BLaER1 (cell line): Measurements from ENCODE around the gene NEK2.
"Not testable (repeated sequence)": the region's sequence is repeated elsewhere in the genome, so short reads cannot be mapped to it uniquely, and the experiment has no call there.

Source experiments
- H3K27ac ChIP-seq: shearing (Covaris generic); formaldehyde crosslinking; 2 replicates; pipeline ENCODE4 v1.8.1; 2022
- H3K27me3 ChIP-seq: shearing (Covaris generic); formaldehyde crosslinking; 2 replicates; pipeline ENCODE4 v1.8.1; 2022
- H3K36me3 ChIP-seq: shearing (Covaris generic); formaldehyde crosslinking; 2 replicates; pipeline ENCODE4 v1.8.1; 2022
- H3K4me1 ChIP-seq: shearing (Covaris generic); formaldehyde crosslinking; 2 replicates; pipeline ENCODE4 v1.8.1; 2022
- H3K4me2 ChIP-seq: shearing (Covaris generic); formaldehyde crosslinking; 2 replicates; pipeline ENCODE4 v1.8.1; 2022
- H3K4me3 ChIP-seq: shearing (Covaris generic); formaldehyde crosslinking; 2 replicates; pipeline ENCODE4 v1.8.1; 2022
- H3K9ac ChIP-seq: shearing (Covaris generic); formaldehyde crosslinking; 2 replicates; pipeline ENCODE4 v1.8.1; 2022
- H3K9me3 ChIP-seq: shearing (Covaris generic); formaldehyde crosslinking; 2 replicates; pipeline ENCODE4 v1.8.1; 2022
- H4K20me1 ChIP-seq: shearing (Covaris generic); formaldehyde crosslinking; 2 replicates; pipeline ENCODE4 v1.8.1; 2022
- Cebpa-rat ChIP-seq: shearing (Covaris generic); IDR thresholded peaks from 2 replicates; pipeline ENCODE4 v1.8.1; 2022

Gene NEK2

DNA sequence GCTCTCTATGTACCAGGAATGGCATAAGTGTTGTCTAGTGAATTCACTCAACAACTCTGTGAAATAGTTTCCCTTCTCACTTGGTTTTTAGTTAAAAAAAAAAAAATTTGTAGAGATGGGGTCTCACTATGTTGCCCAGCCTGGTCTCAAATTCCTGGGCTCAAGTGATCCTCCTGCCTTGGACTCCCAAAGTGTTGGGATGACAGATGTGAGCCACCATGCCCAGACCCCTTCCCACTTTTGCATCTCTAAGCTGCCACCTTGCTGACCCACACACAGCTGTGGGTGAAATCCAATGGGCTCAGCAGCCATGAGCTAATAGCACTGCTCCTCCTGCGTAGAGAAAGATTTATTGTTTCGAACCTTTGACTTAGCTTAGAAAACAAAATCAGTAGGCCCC lies 33.5 kb downstream of the NEK2 start:
- Histone ChIP-seq H3K27me3 (no peaks in the 10 kb centered on the region), H4K20me1 (no peaks in the 10 kb centered on the region), H3K9ac (no peak overlapping the region), H3K4me2 (no peak overlapping the region), H3K9me3 (no peaks in the 10 kb centered on the region), H3K36me3 (no peaks in the 10 kb centered on the region), H3K4me3 (no peak overlapping the region), H3K4me1 (peaks cover 15% of the 10 kb centered on the region), H3K27ac (no peak overlapping the region)
- no peak for TF ChIP-seq Cebpa-rat

DNA sequence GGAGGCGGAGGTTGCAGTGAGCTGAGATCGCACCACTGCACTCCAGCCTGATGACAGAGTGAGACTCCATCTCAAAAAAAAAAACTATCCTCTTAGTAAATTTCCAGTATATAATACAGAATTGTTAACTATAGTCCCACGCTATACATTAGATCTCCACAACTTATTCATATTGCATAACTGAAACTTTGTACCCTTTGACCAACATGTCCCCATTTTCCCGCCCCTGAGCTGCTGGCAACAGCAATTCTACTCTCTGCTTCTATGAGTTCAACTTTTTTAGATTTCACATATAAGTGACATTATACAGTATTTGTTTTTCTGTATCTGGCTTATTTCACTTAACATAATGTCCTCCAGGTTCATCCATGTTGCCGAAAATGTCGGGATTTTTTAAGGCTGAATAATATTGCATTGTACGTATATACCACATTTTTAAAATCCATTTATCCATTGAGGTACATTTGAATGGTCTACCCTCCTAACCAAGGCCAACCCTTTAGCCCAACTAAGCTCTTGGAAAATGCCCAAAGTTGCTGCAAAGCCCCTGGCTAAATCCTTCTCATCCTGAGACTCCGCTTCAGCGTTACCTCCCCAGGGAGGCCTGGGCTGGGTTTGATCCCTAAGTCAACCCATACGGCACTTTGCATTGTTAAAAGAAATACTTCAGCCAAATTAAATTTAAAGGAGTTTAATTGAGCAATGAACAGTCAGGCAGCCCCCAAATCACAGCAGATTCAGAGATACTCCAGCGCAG lies 34.2 kb downstream of the NEK2 start:
- TF ChIP-seq Cebpa-rat: no peak
- Histone ChIP-seq H3K36me3 (no peaks in the 10 kb centered on the region), H3K27me3 (no peaks in the 10 kb centered on the region), H3K4me3 (no peak overlapping the region), H3K4me2 (no peak overlapping the region), H3K27ac (no peak overlapping the region), H3K9ac (no peak overlapping the region), H3K4me1 (peaks cover 15% of the 10 kb centered on the region), H4K20me1 (no peaks in the 10 kb centered on the region), H3K9me3 (no peaks in the 10 kb centered on the region)

DNA sequence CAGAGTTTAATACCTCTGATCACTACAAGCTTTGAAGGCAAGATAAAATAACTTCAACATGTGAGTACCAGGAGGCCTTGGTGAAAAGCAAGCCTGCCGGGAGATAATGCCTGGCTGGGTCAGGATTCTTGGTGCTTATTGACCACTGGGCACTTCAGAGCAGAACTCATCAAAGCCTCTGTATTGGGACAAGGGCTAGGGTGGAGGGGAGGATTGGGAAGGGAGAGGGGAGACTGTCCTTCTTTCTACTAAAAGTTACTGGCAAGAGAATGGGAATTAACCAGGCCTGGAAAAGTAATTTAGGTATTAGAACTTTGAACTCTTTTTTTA lies 35.2 kb downstream of the NEK2 start:
- TF ChIP-seq Cebpa-rat: no peak
- H3K4me1 ChIP-seq: peaks cover 15% of the 10 kb centered on the region
- H4K20me1 ChIP-seq: no peaks in the 10 kb centered on the region
- no peaks in the 10 kb centered on the region for H3K27me3 ChIP-seq
- no peak overlapping the region for H3K4me2 ChIP-seq
- no peak overlapping the region for H3K9ac ChIP-seq
- no peak overlapping the region for H3K4me3 ChIP-seq
- no peak overlapping the region for H3K27ac ChIP-seq
- H3K36me3 ChIP-seq: no peaks in the 10 kb centered on the region
- no peaks in the 10 kb centered on the region for H3K9me3 ChIP-seq

DNA sequence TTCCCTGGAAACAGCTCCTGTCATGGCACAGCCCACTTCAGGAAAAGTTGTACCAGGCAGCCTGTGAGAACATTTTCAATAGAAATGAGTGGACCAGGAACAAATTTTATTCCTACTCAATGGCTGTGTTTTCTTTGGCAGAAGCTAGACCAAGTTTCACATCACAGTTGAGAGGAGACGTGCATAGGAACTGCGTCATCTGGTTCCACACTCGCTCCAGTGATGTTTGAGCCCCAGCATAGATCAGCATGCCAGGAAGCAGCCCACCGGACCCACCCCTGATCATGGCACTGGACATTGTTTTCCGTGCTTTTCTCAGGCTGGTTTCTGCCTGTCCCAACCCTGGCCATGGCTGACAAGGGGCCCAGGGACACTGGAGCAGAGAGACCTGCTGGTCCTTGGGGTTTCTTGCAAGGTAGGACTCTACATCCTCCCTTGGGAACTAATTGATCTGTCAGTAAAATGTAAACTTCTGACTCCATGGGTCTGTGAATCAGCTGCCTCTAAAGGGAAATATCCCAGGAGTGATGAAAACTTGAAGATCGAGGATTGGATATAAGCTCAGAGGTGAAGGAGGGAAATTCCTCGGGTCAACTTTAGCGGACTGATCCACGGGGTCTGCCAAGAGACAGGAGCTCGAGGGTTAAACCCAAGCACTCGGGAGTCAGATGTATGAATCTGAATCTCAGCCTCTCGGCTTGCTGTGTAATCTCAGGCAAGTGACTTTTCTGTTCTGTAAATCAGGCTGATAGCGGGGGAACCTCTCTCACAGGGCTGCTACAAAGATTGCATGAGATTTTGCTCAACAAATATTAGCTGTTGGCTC lies 35.7 kb downstream of the NEK2 start:
- Histone ChIP-seq H3K9me3 (no peaks in the 10 kb centered on the region), H3K4me2 (no peak overlapping the region), H3K27me3 (no peaks in the 10 kb centered on the region), H3K36me3 (no peaks in the 10 kb centered on the region), H3K4me3 (no peak overlapping the region), H4K20me1 (no peaks in the 10 kb centered on the region), H3K4me1 (peaks cover 15% of the 10 kb centered on the region), H3K9ac (no peak overlapping the region), H3K27ac (no peak overlapping the region)
- TF ChIP-seq Cebpa-rat: no peak

DNA sequence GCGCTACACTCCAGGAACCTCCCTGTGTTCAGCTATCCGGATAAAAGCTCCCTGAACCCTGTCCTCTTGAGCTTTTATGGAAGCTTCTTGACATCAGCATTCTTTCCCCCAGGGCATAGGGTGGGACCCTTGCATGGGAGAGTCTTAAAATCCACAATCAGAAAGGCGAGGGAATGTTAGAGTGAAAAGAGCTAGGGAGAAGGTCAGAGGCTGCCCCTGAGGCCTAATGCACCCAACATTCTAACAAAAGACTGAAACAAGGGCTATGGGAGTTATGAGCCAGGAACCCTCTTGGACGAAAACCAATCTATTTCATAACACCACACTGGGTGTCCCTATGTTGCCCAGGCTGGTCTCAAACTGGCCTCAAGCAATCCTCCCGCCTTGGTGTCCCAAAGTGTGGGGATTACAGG lies 36.7 kb downstream of the NEK2 start:
- Histone ChIP-seq H3K27me3 (peaks cover 6% of the 10 kb centered on the region), H3K36me3 (no peaks in the 10 kb centered on the region), H3K4me2 (no peak overlapping the region), H3K9ac (no peak overlapping the region), H3K4me1 (peaks cover 13% of the 10 kb centered on the region), H3K9me3 (no peaks in the 10 kb centered on the region), H4K20me1 (peaks cover 4% of the 10 kb centered on the region; the same call in 1 of the 2 replicates), H3K4me3 (no peak overlapping the region), H3K27ac (no peak overlapping the region)
- no peak for TF ChIP-seq Cebpa-rat

DNA sequence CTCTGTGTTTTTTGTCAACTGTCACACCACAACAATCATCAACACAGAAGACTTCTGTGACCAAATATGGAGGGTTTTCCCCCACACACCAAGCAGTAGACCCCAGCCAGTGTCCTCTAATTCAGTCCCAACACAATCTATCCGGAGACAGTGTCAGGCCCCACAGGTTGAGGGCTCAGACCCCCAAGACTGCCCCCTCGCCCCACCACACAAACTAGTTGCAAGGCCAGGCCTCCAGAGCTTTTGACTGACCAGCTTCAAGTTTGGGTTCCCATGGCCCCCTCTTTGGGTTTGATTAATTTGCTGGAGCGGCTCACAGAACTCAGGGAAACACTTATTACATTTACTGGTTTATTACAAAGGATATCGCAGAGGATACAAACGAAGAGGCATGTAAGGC lies 37.2 kb downstream of the NEK2 start:
- Histone ChIP-seq H3K27me3 (peaks cover 10% of the 10 kb centered on the region), H4K20me1 (peaks cover 9% of the 10 kb centered on the region; the same call in 1 of the 2 replicates), H3K27ac (no peak overlapping the region), H3K4me2 (no peak overlapping the region), H3K9me3 (no peaks in the 10 kb centered on the region), H3K36me3 (no peaks in the 10 kb centered on the region), H3K4me3 (no peak overlapping the region), H3K9ac (no peak overlapping the region), H3K4me1 (peaks cover 13% of the 10 kb centered on the region)
- TF ChIP-seq Cebpa-rat: no peak

DNA sequence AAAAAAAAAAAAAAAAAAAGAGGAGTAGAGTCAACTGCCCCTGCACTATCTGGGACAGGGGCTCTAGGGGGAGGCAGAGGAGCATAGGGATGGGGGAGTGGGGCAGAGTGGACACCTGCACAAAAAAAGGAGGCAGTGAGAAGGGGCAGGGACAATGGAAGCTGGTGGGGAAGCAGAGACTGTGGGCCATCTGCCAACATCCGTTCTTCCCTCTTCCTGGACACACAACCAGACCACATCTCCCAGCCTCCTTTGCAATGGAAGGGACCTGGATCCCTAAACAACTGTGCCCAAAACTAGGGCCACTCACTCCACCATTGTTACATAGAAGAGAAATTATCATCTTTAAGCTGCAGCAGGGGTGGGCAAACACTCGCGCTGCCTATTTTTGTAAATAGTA lies 38.4 kb downstream of the NEK2 start:
- H3K4me1 ChIP-seq: peaks cover 18% of the 10 kb centered on the region
- peaks cover 21% of the 10 kb centered on the region; the same call in 1 of the 2 replicates for H4K20me1 ChIP-seq
- no peak overlapping the region for H3K4me3 ChIP-seq
- no peaks in the 10 kb centered on the region for H3K36me3 ChIP-seq
- H3K9ac ChIP-seq: no peak overlapping the region
- peaks cover 22% of the 10 kb centered on the region for H3K27me3 ChIP-seq
- no peaks in the 10 kb centered on the region for H3K9me3 ChIP-seq
- H3K4me2 ChIP-seq: no peak overlapping the region
- H3K27ac ChIP-seq: no peak overlapping the region
- TF ChIP-seq Cebpa-rat: no peak

DNA sequence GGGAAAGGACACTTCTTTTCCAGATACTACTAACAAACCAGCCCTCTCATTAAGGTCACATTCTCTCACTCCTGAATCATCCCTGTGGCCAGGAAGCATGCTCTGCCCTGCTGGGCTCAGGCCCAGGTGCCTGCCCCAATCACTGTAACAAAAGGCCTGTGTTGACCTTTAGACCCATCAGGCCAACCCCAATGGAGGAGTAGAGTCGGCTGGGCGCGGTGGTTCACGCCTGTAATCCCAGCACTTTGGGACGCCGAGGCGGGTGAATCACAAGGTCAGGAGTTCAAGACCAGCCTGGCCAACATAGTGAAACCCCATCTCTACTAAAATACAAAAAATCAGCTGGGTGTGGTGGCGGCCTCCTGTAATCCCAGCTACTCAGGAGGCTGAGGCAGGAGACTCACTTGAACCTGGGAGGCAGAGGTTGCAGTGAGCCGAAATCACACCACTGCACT lies 38.8 kb downstream of the NEK2 start:
- H3K4me3 ChIP-seq, H3K36me3 ChIP-seq, H3K9me3 ChIP-seq, H3K27ac ChIP-seq, H3K4me2 ChIP-seq, H3K9ac ChIP-seq: not testable (repeated sequence)
- H3K27me3 ChIP-seq: peaks cover 27% of the 10 kb centered on the region
- H3K4me1 ChIP-seq: peaks cover 20% of the 10 kb centered on the region
- peaks cover 22% of the 10 kb centered on the region; the same call in 1 of the 2 replicates for H4K20me1 ChIP-seq

DNA sequence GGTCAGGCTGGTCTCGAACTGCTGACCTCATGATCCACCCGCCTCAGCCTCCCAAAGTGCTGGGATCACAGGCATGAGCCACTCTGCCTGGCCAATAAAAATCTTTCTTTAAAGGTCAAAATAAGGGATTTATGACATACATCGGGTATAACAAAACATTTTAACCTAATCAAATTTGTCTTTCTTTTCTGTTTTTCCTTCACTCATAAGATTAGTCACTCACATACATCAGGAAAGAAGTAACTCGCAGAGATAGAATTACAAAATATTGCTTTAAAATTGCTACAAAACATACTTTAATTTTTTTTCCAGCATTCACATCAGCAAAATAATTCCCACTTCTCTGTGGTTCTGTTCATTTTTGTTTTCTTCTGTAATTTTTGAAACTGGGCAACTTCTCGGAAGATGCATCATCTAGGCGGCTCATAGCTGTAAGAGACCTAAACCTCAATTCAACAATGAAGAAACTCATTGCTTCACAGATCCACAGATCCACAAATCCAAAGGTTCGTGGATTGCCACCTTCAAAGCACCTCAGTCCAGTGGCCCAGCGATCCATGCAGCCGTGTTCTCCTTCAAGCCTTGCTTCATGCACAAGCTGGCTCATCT lies 39.7 kb downstream of the NEK2 start:
- Histone ChIP-seq H3K27ac (no peak overlapping the region), H3K36me3 (no peaks in the 10 kb centered on the region), H3K4me3 (no peak overlapping the region), H3K27me3 (peaks cover 36% of the 10 kb centered on the region), H3K9me3 (no peaks in the 10 kb centered on the region), H3K4me1 (peaks cover 20% of the 10 kb centered on the region), H3K4me2 (no peak overlapping the region), H4K20me1 (peaks cover 22% of the 10 kb centered on the region; the same call in 1 of the 2 replicates), H3K9ac (no peak overlapping the region)
- no peak for TF ChIP-seq Cebpa-rat

DNA sequence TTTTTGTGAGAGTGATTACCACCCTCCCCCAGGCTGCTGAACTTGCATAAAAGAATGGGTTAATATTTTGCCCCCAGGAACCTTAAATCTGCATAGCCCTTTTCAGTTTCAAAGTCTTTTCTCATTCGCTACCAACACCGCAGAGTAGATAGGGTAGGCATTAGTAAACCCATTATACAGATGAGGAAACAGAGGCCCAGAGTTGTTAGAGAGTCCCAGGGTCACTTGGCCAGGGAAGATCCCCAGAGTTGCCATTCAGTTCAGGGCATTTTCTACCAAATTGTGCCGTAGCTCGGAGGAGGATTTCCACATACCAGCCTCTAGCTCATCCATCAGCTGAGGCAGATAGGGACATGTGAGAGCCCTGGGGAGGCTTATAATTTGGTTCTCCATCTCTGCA lies 40.5 kb downstream of the NEK2 start:
- no peak overlapping the region for H3K27ac ChIP-seq
- no peak overlapping the region for H3K9ac ChIP-seq
- H4K20me1 ChIP-seq: peaks cover 22% of the 10 kb centered on the region; the same call in 1 of the 2 replicates
- H3K36me3 ChIP-seq: no peaks in the 10 kb centered on the region
- H3K4me2 ChIP-seq: no peak overlapping the region
- peaks cover 42% of the 10 kb centered on the region for H3K27me3 ChIP-seq
- H3K4me3 ChIP-seq: no peak overlapping the region
- TF ChIP-seq Cebpa-rat: no peak
- no peaks in the 10 kb centered on the region for H3K9me3 ChIP-seq
- H3K4me1 ChIP-seq: peaks cover 20% of the 10 kb centered on the region
